NCI-H1417 treated with DMSO at 0.1 percent for 48 hours (cell line): ENCODE measurements around the gene ABHD2.
"Not testable (repeated sequence)": the region's sequence is repeated elsewhere in the genome, so short reads cannot be mapped to it uniquely, and the experiment has no call there.

Experiments used
- DNase-seq: peaks from one replicate; lab custom pipeline; 2025; lab: John Stamatoyannopoulos, UW

ABHD2 gene

DNA sequence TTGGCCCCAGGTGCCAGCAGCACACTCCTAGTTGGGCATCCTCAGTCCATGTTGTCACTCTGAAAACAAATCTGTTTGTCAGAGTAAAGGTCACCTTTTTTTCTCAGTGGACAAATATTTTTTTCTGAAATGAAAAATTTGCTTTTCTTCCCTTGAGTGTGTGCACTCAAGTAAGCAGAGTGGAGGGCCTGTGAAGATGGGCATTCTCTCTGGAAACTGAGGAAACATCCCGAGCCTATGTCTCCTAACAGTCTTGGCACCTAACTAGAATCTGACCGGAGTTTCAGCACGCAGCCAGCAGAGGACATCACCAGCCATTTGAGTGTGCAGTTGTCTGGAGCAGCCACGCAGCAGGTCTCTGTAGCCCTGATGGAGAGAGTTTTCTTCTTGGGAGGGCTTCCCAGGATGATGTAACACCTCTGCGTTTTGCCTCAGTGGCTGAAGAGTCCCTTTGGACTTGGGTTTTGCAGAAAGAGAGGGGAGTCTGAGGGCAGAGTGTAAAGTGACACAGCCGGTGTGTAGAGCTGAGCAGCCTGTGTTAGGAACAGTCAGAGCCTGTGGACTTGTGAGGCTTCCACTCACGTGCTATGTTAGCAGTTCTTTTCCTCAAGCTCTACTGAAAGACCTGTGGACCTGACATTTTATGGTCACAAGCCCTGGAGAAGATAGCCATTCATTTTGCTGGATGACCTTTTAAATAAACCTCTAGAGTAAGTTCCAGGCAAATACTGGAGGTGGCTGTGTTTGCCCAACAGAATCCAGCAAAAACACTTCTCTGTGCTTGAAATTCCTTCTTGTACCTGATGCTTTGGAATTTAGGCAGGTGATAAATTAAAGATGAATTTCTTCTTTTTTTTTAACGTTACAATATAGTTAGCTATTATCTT, 51.6 kb downstream of the ABHD2 start:
- no peak for DNase-seq

DNA sequence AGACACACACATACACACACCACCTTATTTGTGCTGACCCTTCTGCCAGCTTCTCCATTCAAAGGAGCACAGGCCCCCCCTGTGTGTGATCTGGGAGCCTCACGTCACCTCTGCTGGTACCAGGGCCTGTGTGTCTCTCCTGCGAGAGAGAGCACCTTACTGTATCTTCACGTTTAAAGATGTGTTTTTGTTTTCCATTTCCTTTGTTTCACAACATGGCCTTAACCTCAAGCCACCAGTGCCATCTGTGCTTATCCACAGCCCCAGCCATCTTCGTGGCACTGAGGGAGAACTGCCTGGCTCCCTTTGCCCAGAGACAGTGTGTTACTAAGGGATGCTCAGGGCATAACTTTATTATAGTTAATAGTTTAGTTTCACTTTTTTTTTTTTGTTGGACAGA, 52.3 kb downstream of the ABHD2 start:
- no peak for DNase-seq

DNA sequence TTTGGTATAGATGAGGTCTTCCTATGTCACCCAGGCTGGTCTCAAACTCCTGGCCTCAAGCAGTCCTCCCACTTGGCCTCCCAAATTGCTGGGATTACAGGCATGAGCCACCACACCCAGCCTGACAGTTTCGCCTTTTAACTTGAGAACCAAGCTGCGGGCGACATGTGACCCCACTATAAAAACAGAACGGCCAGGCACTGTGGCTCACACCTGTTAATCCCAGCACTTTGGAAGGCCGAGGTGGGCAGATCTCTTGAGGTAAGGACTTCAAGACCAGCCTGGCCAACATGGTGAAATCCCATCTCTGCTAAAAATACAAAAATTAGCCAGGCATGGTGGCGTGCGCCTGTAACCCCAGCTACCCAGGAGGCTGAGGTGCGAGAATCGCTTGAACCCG, 52.9 kb downstream of the ABHD2 start:
- DNase-seq: not testable (repeated sequence)

DNA sequence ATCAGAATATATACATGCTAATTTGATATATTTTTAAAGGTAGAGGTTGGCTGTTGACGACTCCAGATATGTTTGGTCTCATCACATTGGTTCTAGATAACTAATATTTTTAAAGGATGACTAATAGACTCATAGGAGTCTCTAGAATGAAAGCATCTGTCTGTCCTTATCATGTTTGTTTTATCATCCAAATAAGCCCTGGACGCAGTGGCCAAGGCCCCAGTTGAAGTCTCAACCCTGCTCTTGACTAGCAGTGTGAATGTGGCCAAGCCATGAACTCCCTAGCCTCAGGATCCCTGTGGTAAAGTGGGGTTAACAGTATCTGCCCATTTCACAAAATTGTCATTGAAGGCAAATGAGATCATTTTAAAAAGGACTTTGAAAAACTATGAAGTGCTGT, 53.6 kb downstream of the ABHD2 start:
- no peak for DNase-seq

DNA sequence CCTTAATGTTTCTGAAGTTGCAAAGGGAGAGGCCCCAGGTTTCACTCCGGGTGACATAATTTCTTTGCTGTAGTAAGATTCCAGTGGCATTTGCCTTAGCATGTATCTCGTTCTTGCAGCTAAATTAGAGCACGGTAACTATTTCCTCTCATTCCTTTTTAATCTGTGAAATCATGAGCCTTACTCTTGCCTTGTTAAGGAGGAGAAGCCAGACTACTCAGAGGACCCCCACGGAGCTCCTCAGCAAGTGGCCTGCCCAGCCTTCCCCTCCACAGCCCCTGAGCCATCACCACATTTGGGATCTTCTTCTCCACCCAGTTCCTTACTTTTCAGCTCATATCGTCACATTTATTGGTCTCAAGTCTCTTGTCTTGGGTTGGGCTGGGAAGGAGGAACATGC, 54.2 kb downstream of the ABHD2 start:
- no peak for DNase-seq

DNA sequence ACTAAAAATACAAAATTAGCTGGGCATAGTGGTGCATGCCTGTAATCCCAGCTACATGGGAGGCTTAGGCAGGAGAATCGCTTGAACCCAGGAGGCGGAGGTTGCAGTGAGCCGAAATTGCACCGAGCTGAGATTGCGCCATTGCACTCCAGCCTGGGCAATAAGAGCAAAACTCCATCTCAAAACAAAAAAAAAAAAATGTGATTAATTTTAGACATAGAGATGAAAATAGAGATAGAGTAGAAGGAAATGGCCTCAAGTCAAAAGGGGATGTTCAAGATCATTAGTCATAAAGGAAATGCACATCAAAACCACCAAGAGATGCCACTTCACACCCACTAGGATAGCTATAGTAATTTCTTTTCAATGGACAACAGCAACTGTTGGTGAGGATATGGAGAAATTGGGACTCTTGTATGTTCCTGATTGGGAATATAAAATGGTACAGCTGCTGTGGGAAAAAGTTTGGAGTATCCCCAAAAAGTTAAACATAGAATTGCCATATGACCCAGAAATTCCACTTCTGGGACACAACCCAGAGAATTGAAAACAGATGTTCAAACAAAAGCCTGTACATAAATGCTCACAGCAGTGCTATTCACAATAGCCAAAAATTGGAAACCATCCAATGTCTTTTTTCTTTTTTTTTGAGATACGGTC, 55.4 kb downstream of the ABHD2 start:
- no peak for DNase-seq

DNA sequence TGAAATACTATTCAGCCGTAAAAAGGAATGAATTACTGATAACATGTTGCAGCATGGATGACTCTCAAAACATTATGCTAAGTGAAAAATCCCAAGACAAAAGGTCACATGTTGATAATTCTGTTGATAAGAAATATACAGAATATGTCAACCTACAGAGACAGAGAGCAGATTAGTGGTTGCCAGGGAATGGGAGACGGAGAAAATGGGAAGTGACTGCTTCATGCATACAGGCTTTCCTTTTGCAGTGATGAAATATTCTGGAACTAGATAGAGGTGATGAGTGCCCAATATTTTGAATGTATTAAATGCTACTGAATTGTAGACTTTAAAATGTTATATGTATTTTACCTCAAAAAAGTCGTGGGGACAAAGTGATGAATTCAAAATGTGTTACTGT, 56.2 kb downstream of the ABHD2 start:
- no peak for DNase-seq

DNA sequence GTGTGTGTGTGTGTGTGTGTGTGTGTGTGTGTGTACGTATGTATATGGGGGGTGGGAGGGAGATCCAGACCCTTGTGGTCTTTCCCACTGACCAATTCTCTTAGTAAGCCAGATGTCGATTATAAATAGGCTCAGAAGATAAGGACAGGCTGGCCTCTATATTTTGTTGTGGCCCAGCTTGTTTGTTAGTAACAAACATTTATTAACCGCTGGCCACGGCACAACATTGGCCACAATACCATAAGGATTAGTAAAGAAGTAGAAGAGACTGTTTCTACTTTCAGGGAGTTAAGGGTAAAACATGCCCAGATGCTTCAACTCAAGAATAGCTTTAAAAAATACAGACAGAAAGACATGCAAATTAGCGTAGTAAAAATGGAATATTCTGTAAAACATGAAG, 58.1 kb downstream of the ABHD2 start:
- DNase-seq: no peak

DNA sequence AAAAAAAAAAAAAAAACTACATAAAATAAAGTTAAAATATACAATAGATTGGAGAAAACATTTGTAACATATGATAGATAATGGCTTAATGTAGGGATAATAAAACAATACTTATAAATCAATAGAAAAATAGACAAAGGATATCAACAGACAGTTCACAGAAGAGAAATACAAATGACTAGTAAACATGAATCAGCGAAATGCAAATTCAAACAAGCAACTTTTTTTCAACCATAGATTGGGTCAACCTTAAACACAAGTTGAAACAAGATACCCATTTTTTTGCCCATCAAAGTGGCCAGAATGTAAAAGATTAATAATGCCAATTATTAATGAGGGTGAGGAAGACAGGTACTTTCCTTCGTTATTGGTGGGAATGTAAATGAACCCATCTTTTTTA, 59.9 kb downstream of the ABHD2 start:
- DNase-seq: no peak

DNA sequence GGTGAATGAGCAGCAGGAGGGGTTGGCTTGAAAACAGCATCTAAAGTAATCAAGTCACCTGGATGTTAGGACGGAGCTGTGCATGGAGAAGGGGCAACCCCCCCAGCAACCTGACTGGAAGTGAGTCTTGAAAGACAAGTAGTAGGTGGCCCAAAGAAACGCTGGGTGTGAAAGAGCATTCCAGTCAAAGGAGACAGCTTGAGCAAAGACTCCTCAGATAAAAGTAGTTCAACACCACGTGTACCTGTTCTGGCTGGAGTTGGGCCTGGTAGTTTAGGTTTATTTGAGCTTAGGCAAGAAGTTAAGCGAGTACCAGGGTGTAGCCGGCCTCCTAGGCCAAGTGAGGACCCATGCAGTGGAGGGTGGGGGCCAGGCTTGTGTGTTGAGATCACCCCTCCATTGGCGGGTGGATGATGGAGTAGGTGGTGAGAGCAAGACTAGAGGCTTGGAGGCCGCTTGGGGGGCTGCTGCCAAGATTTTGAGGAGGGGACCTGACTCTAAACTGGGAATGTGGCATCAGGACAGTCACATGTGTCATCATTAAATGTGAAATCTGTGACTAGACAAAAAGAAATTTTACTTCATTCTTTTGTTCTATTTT, 61.3 kb downstream of the ABHD2 start:
- DNase-seq: no peak

DNA sequence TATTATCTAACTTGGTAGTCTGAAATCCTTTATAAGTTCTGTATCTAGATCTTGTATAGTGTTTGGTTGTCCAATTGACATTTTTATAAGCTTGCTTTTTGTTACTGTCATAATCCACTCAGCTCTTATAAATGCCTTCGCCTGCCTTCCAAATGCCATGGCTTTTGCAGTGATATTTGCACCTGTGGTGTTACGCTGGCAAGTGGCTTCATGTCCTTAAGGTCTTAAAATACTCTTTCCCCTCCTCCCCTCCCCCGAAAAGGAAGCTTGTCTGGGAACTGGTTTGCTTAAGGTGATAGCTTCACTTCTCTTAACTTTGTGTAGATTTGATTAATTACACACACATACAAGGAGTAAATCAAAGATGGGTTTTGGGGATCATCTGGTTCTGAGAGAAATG, 62.0 kb downstream of the ABHD2 start:
- no peak for DNase-seq

DNA sequence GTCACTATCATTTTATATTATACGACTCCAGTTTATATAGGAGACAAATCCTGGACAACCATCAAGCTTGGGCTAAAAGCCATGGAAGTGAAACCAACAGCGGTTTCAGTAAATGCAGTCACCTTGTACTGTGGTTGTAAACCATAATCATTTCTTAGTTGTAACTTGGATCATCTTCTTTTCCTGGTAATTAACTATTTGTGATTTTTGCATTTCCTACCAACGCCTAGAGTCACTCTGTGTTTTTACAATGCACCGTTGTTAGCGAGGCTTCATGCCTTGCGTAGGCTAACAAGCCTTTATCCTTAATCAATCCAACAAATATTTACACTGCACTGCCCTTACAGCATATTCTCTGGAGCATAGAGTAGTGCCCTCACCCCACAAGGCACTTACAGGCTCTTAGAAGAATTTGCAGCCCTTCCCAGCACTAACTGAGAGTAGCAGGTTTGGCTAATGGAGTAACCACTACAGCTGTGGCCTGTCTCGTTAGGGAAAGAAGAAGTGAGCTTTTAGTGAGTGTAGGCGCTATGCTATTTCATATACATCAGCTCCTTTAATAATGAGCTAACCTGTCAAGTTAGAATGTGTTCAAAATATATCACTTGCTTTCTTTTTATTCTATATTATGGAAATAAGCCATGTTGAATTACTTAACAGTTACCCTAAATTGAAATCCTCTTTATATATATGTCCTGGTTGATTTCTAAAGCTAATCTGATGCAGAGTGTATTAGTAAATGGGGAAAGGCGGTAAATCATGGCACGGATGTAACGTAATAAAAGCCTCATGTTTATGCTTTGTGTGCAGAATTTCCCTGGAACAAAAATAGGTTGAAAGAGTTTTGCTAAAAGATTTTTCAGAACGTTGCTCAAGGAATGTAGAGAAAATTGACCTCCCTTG, 62.8 kb downstream of the ABHD2 start:
- DNase-seq: no peak

DNA sequence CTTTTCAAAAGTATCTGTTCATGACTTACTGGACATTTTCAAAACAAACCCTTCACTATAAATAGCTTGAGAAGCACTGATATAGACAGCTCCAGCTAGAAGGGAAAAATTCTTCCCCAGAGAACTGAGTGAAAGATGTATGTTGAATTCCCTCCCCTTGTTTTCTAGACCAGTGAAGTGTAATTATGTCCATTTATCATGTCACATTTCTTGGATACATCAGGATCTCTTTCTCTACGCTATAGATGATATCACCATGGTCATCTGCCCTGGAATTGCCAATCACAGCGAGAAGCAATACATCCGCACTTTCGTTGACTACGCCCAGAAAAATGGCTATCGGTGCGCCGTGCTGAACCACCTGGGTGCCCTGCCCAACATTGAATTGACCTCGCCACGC, 66.9 kb downstream of the ABHD2 start:
- no peak for DNase-seq

DNA sequence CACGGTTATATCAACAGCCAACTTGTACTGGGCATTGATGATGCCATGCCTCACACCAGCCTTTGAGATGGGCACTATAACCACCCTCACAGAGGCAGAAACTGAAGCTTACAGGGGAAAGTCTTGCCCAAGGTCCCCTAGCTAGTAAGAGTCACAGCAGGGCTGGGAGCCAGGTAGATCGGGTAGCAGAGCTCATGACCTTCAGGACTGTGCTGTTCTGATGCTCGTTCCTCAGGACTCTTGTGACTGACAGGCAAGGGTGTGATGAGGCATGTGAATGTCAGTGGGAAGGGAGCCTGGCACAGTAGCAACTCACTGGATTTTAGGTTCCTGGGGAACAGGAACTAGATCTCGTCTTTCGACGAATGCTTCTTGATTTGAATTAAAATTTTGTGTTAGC, 67.4 kb downstream of the ABHD2 start:
- DNase-seq: no peak

DNA sequence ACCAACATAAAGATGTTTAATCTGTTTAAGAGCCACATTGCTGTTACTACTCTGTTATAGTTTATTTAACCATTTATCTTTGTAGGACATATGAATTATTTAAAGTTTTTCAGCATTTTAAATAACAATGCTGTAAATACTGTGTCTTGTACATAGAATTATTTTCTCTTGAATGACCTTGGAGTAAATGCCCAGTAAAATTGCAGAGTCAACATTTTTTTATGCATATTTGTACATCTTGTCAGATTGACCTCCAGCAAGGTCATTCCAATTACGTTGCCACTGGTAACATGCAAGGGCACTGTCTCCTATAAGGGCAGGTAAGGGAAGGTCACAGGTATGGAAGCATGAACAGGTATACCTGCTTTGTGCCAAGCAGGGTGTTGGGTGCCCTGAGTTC, 68.8 kb downstream of the ABHD2 start:
- DNase-seq: no peak

DNA sequence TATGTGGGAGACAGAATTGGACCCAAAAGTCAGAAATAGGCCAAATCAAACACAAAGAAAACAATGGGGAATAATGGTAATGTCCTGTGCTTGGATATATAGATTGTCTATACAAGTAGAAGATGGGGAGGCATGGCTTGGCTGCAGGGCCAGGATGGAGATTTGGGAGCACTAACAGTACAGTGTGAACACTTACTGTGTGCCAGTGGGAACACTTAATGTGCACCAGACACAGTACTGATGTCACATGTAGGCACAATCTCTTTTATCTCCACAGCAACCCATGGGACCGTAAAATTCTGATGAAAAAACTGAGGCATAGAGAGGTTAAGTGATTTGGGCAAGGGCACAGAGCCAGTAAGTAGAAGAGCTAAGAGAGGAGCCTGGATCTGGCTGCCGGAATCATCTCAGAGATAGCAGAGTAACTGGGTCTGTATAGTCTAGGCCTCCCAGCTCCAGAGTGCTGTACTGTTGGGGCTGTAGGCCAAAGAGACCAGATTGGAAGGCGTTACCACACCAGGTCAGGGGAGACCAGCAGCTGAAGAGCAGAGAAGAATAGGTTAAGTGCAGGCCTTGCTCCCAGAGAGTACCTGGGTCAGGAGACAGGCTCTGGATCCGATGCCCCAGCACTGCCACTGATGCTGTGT, 69.8 kb downstream of the ABHD2 start:
- no peak for DNase-seq

DNA sequence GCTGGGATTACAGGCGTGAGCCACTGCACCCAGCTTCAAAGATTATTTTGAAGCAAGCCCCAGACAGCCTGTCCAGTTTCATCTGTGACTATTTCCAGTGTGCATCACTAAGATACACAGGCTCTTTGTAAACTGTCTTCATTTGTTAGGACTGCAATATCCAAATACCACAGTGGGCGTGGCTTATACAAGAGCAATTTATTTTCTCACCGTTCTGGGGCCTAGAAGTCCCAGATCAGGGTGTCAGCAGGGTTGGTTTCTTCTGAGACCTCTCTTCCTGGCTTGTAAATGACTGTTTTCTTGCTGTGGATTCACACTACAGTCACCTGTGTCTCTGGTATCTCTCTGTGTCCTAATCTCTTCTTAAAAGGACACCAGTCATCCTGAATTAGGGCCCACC, 73.4 kb downstream of the ABHD2 start:
- DNase-seq: no peak

DNA sequence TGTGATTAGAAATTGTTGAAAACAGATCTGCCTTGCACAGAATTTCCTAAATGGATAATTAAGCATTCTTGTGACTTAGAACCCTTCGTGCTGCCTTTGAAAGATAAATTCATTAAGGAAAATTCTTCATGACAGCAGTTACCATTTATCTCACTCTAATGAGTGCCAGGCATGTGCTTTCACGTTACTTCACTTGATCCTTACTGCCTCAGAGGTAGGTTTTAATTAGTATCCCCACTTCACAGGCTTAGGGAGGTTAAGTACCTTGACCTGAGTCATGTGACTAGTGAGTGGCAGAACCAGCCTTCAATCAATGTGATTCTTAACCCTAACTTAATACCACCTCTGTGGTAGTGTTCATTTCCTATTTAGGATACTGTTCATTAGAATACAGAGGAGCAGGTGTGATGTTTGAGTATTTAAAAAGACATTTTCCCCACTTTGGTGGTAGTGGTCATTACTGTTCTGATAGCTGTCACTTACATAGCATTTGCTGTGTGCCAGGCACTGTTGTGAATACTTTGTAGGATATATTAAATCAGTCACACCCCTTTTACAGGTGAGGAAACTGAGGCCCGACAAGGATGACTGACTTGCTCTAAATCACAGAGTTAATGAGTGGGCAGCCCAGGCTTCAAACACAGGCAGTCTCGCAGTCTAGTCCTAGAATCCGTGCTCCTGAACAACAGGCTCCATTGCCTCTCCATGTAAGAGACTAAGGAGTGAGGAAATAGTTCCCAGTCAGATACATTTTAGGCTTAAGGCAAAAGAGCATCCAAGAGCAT, 75.2 kb downstream of the ABHD2 start:
- no peak for DNase-seq

DNA sequence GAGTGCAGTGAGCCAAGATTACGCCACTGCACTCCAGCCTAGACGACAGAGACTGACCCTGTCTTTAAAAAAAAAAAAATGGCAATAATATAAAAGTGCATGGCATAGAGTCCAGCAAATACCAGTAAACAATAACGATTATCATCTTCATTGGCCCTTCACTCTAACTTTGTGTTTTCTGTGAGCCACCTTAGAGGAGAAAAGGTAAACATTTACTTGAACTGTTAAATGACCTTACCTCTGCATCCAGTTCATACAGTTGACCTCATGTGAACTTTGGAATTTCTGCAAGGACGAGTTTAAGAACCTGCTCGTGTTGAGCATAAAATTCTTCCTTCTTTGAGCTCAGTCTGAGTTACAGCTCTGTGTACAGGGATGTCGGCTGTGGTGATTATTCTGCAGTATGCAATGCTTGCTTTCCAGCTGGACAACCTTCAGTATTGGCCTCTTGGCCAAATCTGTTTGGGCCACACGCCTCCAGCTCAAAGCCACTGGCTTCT, 76.5 kb downstream of the ABHD2 start:
- DNase-seq: no peak

DNA sequence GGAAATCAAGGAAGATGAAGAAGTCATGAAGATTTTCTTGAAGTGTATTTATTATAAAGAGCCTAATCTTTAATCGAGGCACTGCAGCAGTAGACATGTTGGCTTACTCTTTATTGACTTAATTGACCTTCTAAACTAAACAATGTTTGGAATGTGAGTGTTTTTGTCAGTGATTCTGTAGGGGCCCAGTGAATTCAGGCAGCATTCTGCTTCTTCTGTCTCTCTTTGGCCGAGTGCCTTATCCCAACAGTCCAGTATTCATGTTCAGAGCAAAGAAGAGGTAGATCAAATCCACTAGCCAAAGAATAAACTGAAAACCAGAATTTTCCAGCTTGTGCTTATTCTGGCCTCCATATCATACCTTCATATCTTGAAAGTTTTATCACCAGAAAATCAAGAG, 77.4 kb downstream of the ABHD2 start:
- no peak for DNase-seq
